GM12878 (cell line): ENCODE results near the gene SCYGR1. TPM values are rescaled to one million over a fixed set of nuclear protein-coding genes. Genes with fewer than 3 reads are reported as not detected.

Experiments
- ATAC-seq: fragments of 200-7000 bp; cut with Tn5 transposase; 3 replicates; pipeline ENCODE4 v1.9.1; 2020; ENCODE audit warnings: mild to moderate bottlenecking, moderate library complexity
- BruUV-seq: library from RNA; stranded (reverse); fragments of 400-500 nt; replicated peaks from 2 replicates; lab custom pipeline; 2021; lab: Mats Ljungman, UMichigan
- CTCF ChIA-PET: fragments of 300-600 bp; sonication (Branson Sonifier 250); formaldehyde crosslinking; extraction: SDS; loops from one replicate; lab custom pipeline; 2021; ENCODE audit warnings: inconsistent platforms; lab: Yijun Ruan, JAX
- POLR2A ChIA-PET: fragments of 350-600 bp; formaldehyde crosslinking; extraction: SDS; loops from one replicate; lab custom pipeline; 2021; ENCODE audit warnings: inconsistent platforms; lab: Charles Lee
- RAD21 ChIA-PET: fragments of 300-600 bp; sonication (Branson Sonifier 250); formaldehyde crosslinking; loops from one replicate; lab custom pipeline; 2023; ENCODE audit warnings: antibody characterized with exemption; ENCODE audit not compliant: unreplicated experiment; lab: Charles Lee
- SMC1A ChIA-PET: fragments of 300-600 bp; sonication (Branson Sonifier 250); formaldehyde crosslinking; loops from one replicate; lab custom pipeline; 2023; ENCODE audit not compliant: unreplicated experiment, uncharacterized antibody; lab: Charles Lee
- DNase-seq: peaks from one replicate; pipeline ENCODE4 v3.0.0-alpha.2; 2011; ENCODE audit warnings: low read depth, low spot score
- FAIRE-seq: peaks from 3 replicates; lab custom pipeline; 2011; peaks lifted over from hg19 to GRCh38; lab: Jason Lieb, UNC
- H2AFZ ChIP-seq: 2 replicates; pipeline ENCODE4 v1.6.0; 2011; ENCODE audit warnings: low read depth, low read length, control low read depth; ENCODE audit not compliant: control insufficient read depth
- H3K27ac ChIP-seq: 2 replicates; pipeline ENCODE4 v1.5.1; 2011; ENCODE audit warnings: control low read depth; ENCODE audit not compliant: control insufficient read depth, insufficient read depth
- H3K27me3 ChIP-seq, 2 experiments: replicated peaks in 1 of 2; 2 replicates each; pipeline versions ENCODE4 v1.6.0 to v1.6.1; 2011; ENCODE audit warnings: low read length in 1 of 2; ENCODE audit not compliant: control insufficient read depth in 2 of 2, insufficient read depth in 2 of 2
- H3K36me3 ChIP-seq, 2 experiments: 2 replicates each; pipeline ENCODE4 v1.5.1; 2011; ENCODE audit warnings: low read length in 1 of 2; ENCODE audit not compliant: control insufficient read depth in 2 of 2, insufficient read depth in 2 of 2
- H3K4me1 ChIP-seq: 2 replicates; pipeline ENCODE4 v1.6.1; 2011; ENCODE audit warnings: mild to moderate bottlenecking, low read length, moderate library complexity, mixed read lengths; ENCODE audit not compliant: control insufficient read depth, insufficient read depth
- H3K4me2 ChIP-seq: 2 replicates; pipeline ENCODE4 v1.6.0; 2011; ENCODE audit warnings: control low read depth; ENCODE audit not compliant: control insufficient read depth, insufficient read depth
- H3K4me3 ChIP-seq: fragments of 200-600 bp; sonication (generic); 2 replicates; pipeline ENCODE4 v1.5.1; 2016
- H3K79me2 ChIP-seq: 2 replicates; pipeline ENCODE4 v1.6.0; 2011; ENCODE audit warnings: low read length; ENCODE audit not compliant: control insufficient read depth, insufficient read depth
- H3K9ac ChIP-seq: 2 replicates; pipeline ENCODE4 v1.8.0; 2011; ENCODE audit warnings: low read length, control low read depth, mixed read lengths; ENCODE audit not compliant: control insufficient read depth, insufficient read depth
- H3K9me3 ChIP-seq: replicated peaks from 3 replicates; pipeline ENCODE4 v1.5.1; 2011; ENCODE audit warnings: mild to moderate bottlenecking, low read length; ENCODE audit not compliant: control insufficient read depth, insufficient read depth
- H4K20me1 ChIP-seq: 2 replicates; pipeline ENCODE4 v1.6.0; 2011; ENCODE audit not compliant: control insufficient read depth, insufficient read depth
- E4F1 ChIP-seq: fragments of 450-650 bp; IDR thresholded peaks from 2 replicates; pipeline ENCODE4 v1.6.1; 2018; ENCODE audit warnings: borderline replicate concordance, mild to moderate bottlenecking; ENCODE audit not compliant: partially characterized antibody
- KLF5 ChIP-seq: fragments of 450-650 bp; IDR thresholded peaks from 2 replicates; pipeline ENCODE4 v1.6.1; 2014; ENCODE audit warnings: mild to moderate bottlenecking; ENCODE audit not compliant: partially characterized antibody
- PRDM15 ChIP-seq: fragments of 450-650 bp; formaldehyde crosslinking; IDR thresholded peaks from 2 replicates; pipeline ENCODE4 v1.4.0; 2020; ENCODE audit warnings: mild to moderate bottlenecking, moderate library complexity
- SUPT20H ChIP-seq: IDR thresholded peaks from 2 replicates; pipeline ENCODE4 v1.6.1; 2011; ENCODE audit warnings: low read depth, mild to moderate bottlenecking, low read length, moderate library complexity, borderline replicate concordance; ENCODE audit not compliant: control insufficient read depth
- USF1 ChIP-seq: IDR thresholded peaks from 2 replicates; pipeline ENCODE4 v1.6.1; 2011; ENCODE audit warnings: borderline replicate concordance, low read depth, mild to moderate bottlenecking, moderate library complexity, mixed read lengths, low read length; ENCODE audit not compliant: insufficient read depth; ENCODE audit errors: extremely low read length
- ZBTB11 ChIP-seq: fragments of 450-650 bp; formaldehyde crosslinking; IDR thresholded peaks from 2 replicates; pipeline ENCODE4 v1.5.0; 2022; ENCODE audit warnings: mild to moderate bottlenecking, missing genetic modification characterization
- WGBS: methylation state at CpG from one replicate; pipeline ENCODE4 v1.1.6; 2016; ENCODE audit warnings: low lambda C conversion rate; ENCODE audit not compliant: insufficient replicate concordance, insufficient coverage; ENCODE audit errors: missing lambda C conversion rate; 5-methylcytosine and 5-hydroxymethylcytosine counted together
- in situ Hi-C: fragments of 300-500 bp; cut with MboI; formaldehyde crosslinking; loops from 9 replicates; pipeline ENCODE4 v1.14.3; 2018; ENCODE audit warnings: mixed read lengths
- intact Hi-C: fragments of 100-400 bp; cut with micrococcal nuclease; formaldehyde crosslinking; loops from one replicate; pipeline ENCODE4 v1.14.2; 2022; ENCODE audit not compliant: unreplicated experiment
- polyA plus RNA-seq, 11 experiments: library from polyadenylated mRNA; depleted of rRNA in 4 of 11; unstranded in 6 of 11; stranded (reverse) in 5 of 11; fragments of >200 nt; fragmentation: Nextera tagmentation in 4 of 11; fragmentation: Illumina TruSeq in 1 of 11; extraction: Ambion mirVana in 4 of 11; extraction: Trizol in 1 of 11; gene quantifications; 1 replicate in 1 of 11; 2 replicates in 10 of 11; pipeline versions ENCODE4 v1.2.1 to v1.2.3, GENCODE V29; 2011 to 2016; ENCODE audit warnings: inconsistent platforms in 2 of 11, missing spikeins in 2 of 11, low read depth in 1 of 11
- total RNA-seq, 4 experiments: library from RNA; depleted of rRNA in 3 of 4; stranded (reverse); fragments of >200 nt in 3 of 4; fragmentation: Illumina TruSeq in 1 of 4; extraction: Trizol in 1 of 4; gene quantifications; 2 replicates each; pipeline versions ENCODE4 v1.2.1 to v1.2.3, GENCODE V29; 2013 to 2021

Gene SCYGR1
- total and polyA plus RNA-seq, 10 of the 15 experiments (the other 5 are each of a cell fraction or from before 2014, with no cell fraction given): not detected

GRCh38 chr2:227368574-227368973, 19.2 kb downstream of the SCYGR1 start (continued):
- TF ChIP-seq PRDM15 (CRISPR knock-in tag) (no peak), KLF5 (no peak), ZBTB11 (CRISPR knock-in tag) (no peak)

GRCh38 chr2:227367427-227367795, 20.3 kb downstream of the SCYGR1 start:
- RAD21 ChIA-PET: no interaction called here
- TF ChIP-seq USF1 (no peak), E4F1 (no peak), ZBTB11 (CRISPR knock-in tag) (no peak), SUPT20H (no peak)

More at GRCh38 chr2:227367427-227367795, 20.3 kb downstream of the SCYGR1 start:
- Histone ChIP-seq H3K27me3 (no peaks in the 10 kb centered on the region), H3K79me2 (no peaks in the 10 kb centered on the region), H3K36me3 (no peaks in the 10 kb centered on the region), H3K4me2 (no peak overlapping the region), H3K9ac (no peak overlapping the region), H3K4me3 (no peak overlapping the region), H4K20me1 (no peaks in the 10 kb centered on the region), H3K27ac (no peak overlapping the region), H3K4me1 (no peaks in the 10 kb centered on the region), H3K9me3 (no peaks in the 10 kb centered on the region), H2AFZ (no peak overlapping the region)
- BruUV-seq: no TSS peak
- intact Hi-C loops: no loop called here
- CTCF ChIA-PET: no interaction called here
- no peak for FAIRE-seq
- SMC1A ChIA-PET: no interaction called here
- in situ Hi-C loops: no loop called here
- 93% methylated on average over 3 of the region's 3 CpGs for whole genome bisulfite sequencing
- POLR2A ChIA-PET: interaction anchor here (0.7 kb wide), 1 partner anchor 118 kb away, joined by 3 read pairs; no protein-coding TSS in a partner anchor
- no peak for DNase-seq
- ATAC-seq: no peak
